Kidney epithelial cell (primary cell): ENCODE data around the gene FNDC3A. TPM values are rescaled to one million over a fixed set of nuclear protein-coding genes. Genes with fewer than 3 reads are reported as not detected.
"Not testable (repeated sequence)": the region's sequence is repeated elsewhere in the genome, so short reads cannot be mapped to it uniquely, and the experiment has no call there.

Experiments used
- DNase-seq: peaks from one replicate; pipeline ENCODE4 v3.0.0-alpha.2; 2010; ENCODE audit warnings: low read depth
- H3K27me3 ChIP-seq: 2 replicates; pipeline ENCODE4 v1.6.0; 2011; ENCODE audit warnings: low read length; ENCODE audit not compliant: control insufficient read depth, insufficient read depth
- H3K36me3 ChIP-seq: 2 replicates; pipeline ENCODE4 v1.5.1; 2011; ENCODE audit warnings: low read length; ENCODE audit not compliant: control insufficient read depth, insufficient read depth
- H3K4me3 ChIP-seq: 2 replicates; pipeline ENCODE4 v1.5.1; 2011; ENCODE audit warnings: low read depth, mild to moderate bottlenecking, control low read depth, low read length
- total RNA-seq: library from RNA; depleted of rRNA; stranded (reverse); fragments of >200 nt; gene quantifications from 2 replicates; pipeline ENCODE4 v1.2.3, GENCODE V29; 2015
- TF ChIP-seq, protein P1 (sequence below): IDR thresholded peaks from 2 replicates; pipeline ENCODE4 v1.5.1; 2011; ENCODE audit warnings: mild to moderate bottlenecking, moderate library complexity, low read length, control low read depth, inconsistent platforms; ENCODE audit not compliant: insufficient read depth, poor library complexity, severe bottlenecking

The FNDC3A gene
- total RNA-seq, 1 donor from 2014 or later: 63.6 TPM

DNA sequence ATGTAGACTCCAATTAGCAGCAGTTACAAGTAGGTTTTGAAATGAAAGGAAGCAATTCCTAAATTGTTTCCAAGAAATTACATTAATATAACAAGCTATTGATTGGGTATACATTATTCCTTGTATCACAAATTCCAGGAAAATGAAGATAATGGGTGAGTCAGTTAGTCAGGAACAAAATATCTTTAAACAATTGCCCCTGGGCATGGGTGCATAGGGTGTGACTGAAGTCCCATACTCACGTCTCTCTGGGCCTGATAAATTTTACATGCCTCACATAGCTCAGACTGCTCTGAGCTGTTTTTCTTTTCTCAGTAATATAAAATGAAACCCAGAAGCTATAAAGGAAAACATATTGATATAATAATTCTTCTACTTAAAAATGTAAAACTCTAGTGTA is 87.8 kb downstream of the FNDC3A start:
- no peak for DNase-seq
- H3K27me3 ChIP-seq: no peaks in the 10 kb centered on the region
- H3K4me3 ChIP-seq: no peak overlapping the region
- TF ChIP-seq, protein P1, sequence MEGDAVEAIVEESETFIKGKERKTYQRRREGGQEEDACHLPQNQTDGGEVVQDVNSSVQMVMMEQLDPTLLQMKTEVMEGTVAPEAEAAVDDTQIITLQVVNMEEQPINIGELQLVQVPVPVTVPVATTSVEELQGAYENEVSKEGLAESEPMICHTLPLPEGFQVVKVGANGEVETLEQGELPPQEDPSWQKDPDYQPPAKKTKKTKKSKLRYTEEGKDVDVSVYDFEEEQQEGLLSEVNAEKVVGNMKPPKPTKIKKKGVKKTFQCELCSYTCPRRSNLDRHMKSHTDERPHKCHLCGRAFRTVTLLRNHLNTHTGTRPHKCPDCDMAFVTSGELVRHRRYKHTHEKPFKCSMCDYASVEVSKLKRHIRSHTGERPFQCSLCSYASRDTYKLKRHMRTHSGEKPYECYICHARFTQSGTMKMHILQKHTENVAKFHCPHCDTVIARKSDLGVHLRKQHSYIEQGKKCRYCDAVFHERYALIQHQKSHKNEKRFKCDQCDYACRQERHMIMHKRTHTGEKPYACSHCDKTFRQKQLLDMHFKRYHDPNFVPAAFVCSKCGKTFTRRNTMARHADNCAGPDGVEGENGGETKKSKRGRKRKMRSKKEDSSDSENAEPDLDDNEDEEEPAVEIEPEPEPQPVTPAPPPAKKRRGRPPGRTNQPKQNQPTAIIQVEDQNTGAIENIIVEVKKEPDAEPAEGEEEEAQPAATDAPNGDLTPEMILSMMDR: no peak
- H3K36me3 ChIP-seq: no peaks in the 10 kb centered on the region

DNA sequence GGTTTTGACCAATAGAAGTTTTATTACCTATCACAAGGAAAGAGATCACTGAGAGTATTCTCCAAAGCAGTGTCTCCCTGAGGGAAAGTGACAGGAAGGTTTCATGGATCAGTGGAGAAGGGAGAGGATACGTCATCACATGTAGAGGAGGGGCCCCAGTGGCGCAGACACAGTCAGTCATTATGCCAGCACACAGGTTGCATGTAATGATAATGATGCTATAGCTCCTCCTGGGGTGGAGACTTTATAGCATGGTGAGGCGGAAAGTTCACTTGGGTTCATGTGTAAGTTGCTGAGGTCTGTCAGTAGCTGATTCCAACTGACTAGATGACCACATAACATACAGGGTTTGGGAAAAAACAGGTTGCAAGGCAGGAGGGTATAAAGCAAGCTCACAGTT is 88.8 kb downstream of the FNDC3A start:
- TF ChIP-seq, protein P1: no peak
- no peak overlapping the region for H3K4me3 ChIP-seq
- no peaks in the 10 kb centered on the region for H3K36me3 ChIP-seq
- DNase-seq: no peak
- no peaks in the 10 kb centered on the region for H3K27me3 ChIP-seq

DNA sequence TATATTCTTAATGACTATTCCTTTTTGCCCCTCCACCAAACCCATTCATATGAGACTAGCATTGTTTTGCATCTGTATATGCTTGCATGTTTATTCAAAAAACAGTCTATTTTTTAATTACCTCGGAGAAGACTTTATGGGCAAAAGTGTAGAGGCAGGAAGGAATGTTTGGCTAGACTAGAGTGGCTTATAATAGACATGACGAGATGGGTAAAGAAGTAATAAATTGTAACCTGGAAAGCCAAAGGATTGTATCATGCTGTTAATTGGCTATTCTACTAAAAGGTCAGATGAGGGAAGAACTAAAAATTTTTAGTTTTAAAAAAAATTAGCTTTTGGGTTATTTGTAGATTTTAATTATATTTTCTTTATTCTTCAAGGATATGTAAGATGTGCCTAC is 91.1 kb downstream of the FNDC3A start:
- no peak for DNase-seq
- H3K36me3 ChIP-seq: no peaks in the 10 kb centered on the region
- no peaks in the 10 kb centered on the region for H3K27me3 ChIP-seq
- H3K4me3 ChIP-seq: no peak overlapping the region
- TF ChIP-seq, protein P1: no peak

DNA sequence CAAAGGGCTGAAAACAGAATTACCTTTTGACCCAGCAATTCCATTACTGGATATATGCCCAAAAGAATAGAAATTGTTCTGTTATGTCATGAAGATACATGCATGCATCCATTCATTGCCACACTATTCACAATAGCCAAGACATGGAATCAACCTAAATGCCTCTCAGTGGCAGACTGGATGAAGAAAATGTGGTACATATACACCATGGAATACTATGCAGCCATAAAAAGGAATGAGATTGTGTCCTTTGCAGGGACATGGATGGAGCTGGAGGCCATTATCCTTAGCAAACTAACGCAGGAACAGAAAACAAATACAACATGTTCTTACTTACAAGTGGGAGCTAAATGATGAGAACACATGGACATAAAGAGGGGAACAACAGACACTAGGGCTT is 92.8 kb downstream of the FNDC3A start:
- DNase-seq, H3K36me3 ChIP-seq, H3K27me3 ChIP-seq, H3K4me3 ChIP-seq: not testable (repeated sequence)

DNA sequence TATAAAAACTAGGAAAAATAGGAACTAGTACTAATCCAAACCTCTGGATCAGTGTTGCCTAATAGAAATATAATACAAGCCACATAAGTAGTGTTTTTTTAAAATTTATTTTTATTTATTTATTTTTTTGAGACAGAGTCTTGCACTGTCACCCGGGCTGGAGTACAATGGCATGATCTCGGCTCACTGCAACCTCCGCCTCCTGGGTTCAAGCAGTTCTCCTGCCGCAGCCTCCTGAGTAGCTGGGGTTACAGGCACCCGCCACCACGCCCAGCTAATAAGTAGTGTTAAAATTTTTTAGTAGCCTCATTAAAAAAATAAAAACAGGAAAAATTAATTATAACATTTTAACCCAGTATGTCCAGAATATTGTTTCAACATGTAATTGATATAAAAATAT is 94.3 kb downstream of the FNDC3A start:
- H3K36me3 ChIP-seq, H3K4me3 ChIP-seq, DNase-seq, H3K27me3 ChIP-seq: not testable (repeated sequence)

DNA sequence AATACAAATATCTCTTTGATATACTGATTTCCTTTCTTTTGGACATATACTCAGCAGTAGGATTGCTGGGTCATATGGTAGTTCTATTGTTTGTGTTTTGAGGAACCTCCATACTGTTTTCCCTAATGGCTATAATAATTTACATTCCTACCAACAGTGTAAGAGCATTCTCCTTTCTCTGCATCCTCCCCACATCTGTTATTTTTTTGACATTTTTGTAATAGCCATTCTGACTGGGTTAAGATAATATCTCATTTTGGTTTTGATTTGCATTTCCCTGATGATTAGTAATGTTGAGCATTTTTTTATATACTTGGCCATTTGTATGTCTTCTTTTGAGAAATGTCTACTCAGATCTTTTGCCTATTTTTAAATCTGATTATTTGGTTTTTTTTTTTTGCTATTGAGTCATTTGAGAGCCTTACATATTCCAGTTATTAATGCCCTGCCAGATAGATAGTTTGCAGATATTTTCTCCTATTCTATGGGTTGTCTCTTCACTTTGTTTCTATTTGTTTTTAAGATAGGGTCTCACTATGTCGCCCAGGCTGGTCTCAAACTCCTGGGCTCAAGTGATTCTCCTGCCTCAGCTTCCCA is 95.7 kb downstream of the FNDC3A start:
- TF ChIP-seq, protein P1: no peak
- Histone ChIP-seq H3K27me3 (no peaks in the 10 kb centered on the region), H3K36me3 (no peaks in the 10 kb centered on the region), H3K4me3 (no peak overlapping the region)
- DNase-seq: no peak
